Activated CD4-positive, alpha-beta T cell treated with anti-CD3 and anti-CD28 coated beads, Interleukin-2, amount 50 U/mL, for 48 hours (primary cell): ENCODE results near the gene PRKAG2.
A peak's percentile ranks its signal among the peaks of the same experiment; 100 is the strongest.

Experiments used
- DNase-seq, 2 experiments: peaks; one replicate each; pipeline ENCODE4 v3.0.0-alpha.2; 2020

PRKAG2 gene

GRCh38 chr7:151781161-151781845 lies 95.6 kb downstream of the PRKAG2 start:
- DNase-seq = no peak

- DNase-seq = no peak
Observed at GRCh38 chr7:151780631-151781030, 96.3 kb downstream of the PRKAG2 start.

- DNase-seq = no peak
Observed at GRCh38 chr7:151779678-151780077, 97.2 kb downstream of the PRKAG2 start.

DNA sequence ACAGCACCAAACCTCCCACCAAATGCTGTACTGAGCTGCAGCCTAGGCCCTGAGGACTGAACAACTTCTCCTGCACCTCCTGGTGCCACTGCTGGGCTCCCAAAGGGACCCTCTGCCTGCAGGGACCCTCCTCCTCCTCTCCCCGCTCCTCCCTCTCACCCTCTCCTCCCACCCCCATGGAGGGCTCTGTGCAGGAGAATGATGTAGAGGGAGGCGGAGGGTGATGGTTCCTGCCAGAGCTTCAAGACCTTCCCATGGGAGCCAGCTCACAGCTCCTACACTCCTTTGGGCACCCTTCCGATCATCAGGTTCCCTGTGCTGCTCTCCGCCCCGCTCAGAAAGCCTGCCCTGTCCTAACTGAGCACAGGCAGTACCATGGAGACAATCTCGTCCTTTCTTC lies 97.7 kb downstream of the PRKAG2 start:
- DNase-seq = no peak

GRCh38 chr7:151777908-151778670 lies 98.8 kb downstream of the PRKAG2 start:
- DNase-seq = no peak

DNA sequence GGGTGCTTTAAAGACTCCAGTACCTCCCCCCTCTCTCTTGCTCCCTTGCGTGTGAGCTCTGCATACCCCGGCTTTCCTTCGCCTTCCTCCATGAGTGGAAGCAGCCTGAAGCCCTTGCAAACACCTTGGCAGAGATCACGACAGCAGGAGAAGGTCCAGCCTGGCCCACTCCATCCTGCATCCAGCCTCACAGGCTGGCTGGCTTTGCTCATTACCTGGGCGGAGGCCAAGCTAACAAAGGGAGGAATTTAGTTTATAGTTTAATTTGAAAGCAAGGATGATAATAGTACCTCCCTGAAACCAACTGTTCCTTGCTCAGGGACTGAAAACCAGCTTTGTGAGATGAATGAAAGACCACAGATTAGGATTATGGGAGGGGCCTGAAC lies 99.4 kb downstream of the PRKAG2 start:
- DNase-seq = no peak

DNA sequence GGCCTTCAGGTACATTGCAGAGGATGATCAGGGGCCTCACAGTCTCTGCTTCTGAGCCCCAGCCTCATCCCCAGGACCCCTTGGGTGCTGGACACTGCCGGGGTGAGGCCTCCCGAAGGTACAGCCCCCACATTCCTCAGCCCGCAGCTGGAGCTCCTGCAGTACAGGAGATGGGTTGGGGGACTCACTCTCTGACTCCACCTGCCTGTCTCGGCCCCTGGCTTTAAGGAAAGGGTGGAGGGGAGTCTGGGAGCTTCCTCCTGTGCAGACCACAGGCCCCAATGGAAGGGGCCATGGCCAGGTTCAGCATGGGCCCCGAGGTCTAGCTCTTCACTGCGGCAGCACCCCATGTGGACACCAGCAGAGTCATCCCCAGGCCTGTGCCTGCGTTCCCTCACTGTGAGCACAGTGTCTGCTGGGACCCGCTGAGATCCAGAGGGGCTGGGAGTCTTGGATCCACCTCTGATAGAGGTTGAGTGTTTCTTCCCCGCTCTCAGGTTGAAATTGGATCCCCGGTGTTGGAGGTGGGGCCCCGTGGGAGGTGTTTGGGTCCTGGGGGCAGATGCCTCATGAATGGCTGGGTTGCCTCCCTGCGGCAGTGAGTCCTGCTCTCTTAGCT lies 99.9 kb downstream of the PRKAG2 start:
- no peak for DNase-seq

- no peak for DNase-seq
Observed at GRCh38 chr7:151776446-151776845, 100.5 kb downstream of the PRKAG2 start.

DNA sequence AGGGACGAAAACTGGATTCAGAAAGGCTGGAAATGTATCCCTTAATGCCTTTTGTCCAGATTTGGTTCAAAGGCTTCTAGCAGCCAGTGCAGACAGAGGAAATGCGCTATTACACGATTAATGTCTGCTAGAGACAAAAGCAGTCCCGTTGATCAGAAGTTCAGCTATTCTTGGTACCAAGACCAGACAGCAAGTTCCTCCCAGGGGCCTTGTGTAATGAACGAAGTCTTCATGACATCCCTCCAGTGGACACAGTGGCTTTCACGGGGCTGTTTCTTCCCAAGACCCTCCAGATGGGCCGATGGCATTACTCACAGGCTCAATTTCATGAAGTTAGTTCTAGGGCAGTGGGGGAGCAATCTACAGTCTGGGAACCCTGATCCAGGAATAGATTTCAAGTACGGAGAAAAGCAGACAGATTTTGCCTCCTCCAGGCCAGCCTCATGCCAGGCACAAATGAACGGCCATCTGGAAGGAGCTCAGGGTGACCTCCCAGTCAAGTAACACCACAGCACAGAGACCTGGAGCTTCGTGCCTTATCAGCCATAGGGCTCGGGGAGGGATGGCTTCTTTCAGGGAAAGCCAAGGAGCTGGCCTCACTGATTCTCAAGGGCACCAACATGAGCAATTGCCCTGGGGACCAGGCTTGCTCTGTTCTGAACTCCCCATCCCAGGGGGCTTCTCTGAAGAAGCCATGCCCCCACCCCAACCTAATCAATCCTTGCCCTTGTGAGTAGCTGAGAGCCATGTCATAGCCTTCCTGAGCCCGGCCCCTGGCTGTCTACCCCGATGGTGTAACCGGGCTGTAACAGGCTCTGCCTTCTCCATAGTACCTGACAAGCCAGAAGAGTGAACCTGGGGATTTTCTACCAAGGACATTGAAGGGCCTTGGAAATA lies 101.1 kb downstream of the PRKAG2 start:
- no peak for DNase-seq

DNA sequence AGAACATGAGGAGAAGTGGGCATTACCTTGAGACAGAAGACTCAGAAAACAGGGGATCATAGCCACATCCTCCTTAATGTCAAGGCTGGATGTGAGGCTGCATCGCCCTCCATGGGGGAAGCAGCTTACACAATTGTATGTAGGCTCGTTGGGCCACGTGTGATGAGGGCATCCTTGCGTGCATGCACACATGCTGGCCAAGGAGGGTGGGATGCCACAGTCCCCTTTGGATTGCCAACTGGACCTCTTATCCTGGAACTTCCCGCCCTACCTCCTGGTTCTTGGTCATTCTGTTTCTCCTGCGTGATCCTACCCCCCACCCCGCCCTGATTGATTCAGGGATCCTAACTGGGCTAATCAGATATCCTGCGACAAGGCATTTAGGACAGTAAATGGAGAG lies 102.0 kb downstream of the PRKAG2 start:
- no peak for DNase-seq

DNA sequence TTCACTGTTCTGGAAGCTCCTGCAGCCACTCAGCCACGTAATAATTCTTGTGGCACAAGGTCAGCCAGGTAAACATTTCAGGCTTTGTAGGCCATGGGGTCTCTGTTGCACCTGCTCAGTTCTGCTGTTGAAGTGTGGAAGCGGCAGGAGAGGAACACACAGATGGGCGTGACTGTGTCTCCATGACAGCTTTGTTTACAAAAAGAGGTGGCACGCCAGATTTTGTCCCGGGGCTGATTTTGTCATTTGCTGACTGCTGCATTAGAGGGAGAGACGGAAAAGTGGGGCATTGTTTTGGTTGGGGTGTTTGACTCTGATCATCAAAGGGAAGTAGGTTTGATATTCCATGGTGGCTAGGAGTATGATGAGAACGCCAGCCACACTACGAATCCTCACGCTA lies 103.1 kb downstream of the PRKAG2 start:
- DNase-seq = no peak

DNA sequence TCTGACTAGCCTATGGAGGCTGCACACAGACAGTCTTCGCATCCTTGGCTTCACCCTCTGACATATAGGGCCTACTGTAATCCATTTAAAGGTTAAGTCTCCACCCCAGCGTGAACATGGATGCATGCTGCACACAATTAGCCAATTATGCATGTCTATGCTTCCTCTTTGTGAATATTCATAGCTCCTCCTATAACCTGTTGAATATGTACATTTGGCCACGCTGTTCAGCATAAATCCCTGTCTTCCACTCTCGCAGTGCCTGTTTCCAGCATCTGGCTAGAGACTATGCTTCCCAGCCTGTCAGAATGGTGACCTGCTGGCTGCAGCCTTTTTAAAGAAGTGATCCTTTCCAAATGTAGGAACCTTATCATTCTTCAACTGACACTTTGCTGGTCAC lies 106.7 kb downstream of the PRKAG2 start:
- DNase-seq = no peak

DNA sequence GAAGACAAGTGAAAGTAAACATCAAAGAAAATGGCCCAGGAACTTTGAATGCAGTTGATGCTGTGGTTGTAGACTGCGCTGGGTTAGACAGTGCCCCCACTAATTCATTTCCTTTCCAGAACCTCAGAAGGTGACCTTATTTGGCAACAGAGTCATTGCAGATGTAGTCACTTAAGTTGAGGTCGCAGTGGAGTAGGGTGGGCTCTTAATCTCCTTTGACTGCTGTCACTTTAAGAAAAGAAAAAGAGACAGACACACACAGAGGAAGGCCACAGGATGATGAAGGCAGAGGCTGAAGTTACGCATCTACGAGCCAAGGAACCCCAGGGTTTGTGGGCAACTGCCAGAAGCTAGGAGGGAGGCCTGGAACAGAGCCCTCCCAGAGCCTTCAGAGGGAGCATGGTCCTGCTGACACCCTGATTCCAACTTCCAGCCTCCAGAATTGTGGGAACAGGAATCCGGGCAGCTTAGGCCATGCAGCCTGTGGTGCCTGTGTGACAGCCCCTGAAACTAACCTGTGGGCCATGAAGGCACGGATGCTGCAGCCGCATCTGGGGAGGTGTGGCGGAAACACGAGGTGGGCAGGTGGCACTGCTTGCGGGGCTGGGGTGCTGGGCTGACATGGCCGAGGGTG lies 107.6 kb downstream of the PRKAG2 start:
- peak; percentile 32 to 33 for DNase-seq

- DNase-seq = no peak
Observed at GRCh38 chr7:151768805-151769187, 108.1 kb downstream of the PRKAG2 start.

DNA sequence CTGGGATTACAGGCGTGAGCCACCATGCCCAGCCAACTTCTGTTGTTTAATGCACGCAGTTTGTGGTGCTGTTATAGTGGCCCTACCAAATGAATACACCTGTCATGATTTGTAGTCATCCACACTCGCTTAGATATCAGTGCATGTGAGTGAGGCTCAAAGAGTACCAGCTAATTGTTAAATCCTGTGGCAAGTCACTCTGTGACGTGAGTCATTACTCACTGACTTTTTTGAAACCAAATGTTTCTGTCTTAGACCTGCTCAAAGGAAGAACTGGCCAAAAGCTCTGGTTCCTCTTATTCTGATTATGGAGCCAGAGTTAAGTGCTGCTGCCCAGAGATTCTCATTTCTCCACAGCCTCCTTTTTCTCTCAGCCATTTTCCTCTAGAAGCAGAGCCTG lies 109.4 kb downstream of the PRKAG2 start:
- no peak for DNase-seq

DNA sequence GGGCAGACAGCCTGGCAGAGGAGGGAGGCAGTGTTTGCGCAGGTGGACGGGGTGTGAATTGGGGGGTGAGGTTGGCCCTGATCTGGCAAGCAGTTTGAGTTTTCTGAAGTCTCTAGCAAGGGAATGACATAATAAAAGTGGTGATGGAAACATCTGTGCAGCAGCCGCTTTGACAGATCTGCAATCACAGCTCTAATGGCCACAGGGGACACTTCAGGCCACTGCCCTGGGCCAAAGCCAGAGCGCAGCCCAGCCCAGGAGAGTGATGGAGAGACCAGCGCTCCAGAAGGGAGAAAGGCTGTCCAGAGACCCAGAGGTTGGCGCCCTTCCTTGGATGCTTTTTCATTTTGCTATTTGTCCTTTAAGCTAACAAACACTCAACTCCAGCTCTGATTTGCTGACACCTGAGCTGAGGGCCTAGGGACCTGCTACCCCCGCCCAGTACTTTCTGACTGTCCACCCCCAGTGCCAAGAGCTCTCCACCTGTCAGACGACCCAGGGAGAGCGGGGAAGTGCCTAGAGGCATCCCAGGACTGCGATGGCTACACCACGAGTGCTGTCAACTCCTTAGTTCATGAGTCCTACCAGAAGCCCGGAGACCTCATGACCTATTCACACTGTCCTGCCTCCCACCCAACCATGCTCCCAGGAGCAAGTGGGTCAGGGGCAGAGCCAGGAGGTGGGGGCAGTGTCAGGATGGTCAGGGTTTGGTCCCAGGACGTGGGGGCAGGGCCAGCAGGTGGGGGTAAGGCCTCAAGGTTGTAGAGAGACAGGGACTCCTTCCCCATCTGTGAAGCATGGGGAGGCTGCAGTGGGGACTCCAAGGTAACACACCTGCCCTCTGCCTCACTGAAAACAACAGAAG lies 112.6 kb downstream of the PRKAG2 start:
- no peak for DNase-seq

- DNase-seq = no peak
Observed at GRCh38 chr7:151763420-151763984, 113.4 kb downstream of the PRKAG2 start.

GRCh38 chr7:151762583-151763245 lies 114.2 kb downstream of the PRKAG2 start:
- no peak for DNase-seq

- DNase-seq = no peak
Observed at GRCh38 chr7:151761957-151762356, 115.0 kb downstream of the PRKAG2 start.

DNA sequence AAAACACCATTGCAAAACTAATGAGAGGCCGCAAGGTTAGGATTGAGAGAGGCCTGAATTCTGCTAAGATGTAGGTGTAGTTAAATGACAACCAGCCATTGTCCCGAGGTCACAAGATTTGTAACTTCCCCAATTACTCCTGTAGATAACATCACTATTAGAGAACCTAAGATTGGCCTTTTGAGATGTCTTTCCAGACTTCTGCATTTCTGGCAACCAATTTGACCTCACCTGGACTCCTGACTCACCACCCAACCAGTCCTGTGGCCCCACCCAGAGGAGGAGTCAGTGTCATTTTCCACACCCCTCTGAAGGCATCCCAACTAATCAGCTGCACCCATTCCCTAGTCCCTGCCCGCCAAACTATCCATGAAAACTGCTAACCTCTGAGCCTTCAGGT lies 115.7 kb downstream of the PRKAG2 start:
- DNase-seq = no peak

- DNase-seq = peak; percentile 58 to 65
Observed at GRCh38 chr7:151759591-151760042, 117.3 kb downstream of the PRKAG2 start.
